Activated T-cell treated with anti-CD3 and anti-CD28 coated beads, Interleukin-2, amount 50 U/mL, for 1 hour (primary cell): Measurements from ENCODE around the gene ADORA1.

Experiments
- DNase-seq: peaks from one replicate; pipeline ENCODE4 v3.0.0-alpha.2; 2020

Gene ADORA1

GRCh38 chr1:203175827-203176241 is 48.3 kb downstream of the ADORA1 start:
- DNase-seq: no peak

- no peak for DNase-seq
Measured at GRCh38 chr1:203176273-203177035, 48.9 kb downstream of the ADORA1 start.

GRCh38 chr1:203177036-203177405 is 49.5 kb downstream of the ADORA1 start:
- no peak for DNase-seq

GRCh38 chr1:203177470-203178039 is 50.0 kb downstream of the ADORA1 start:
- DNase-seq: no peak

- no peak for DNase-seq
Measured at GRCh38 chr1:203178083-203178482, 50.6 kb downstream of the ADORA1 start.

- no peak for DNase-seq
Measured at GRCh38 chr1:203178821-203179666, 51.5 kb downstream of the ADORA1 start.

GRCh38 chr1:203179667-203180005 is 52.1 kb downstream of the ADORA1 start:
- DNase-seq: no peak

GRCh38 chr1:203180611-203181330 is 53.2 kb downstream of the ADORA1 start:
- DNase-seq: no peak

- no peak for DNase-seq
Measured at GRCh38 chr1:203181586-203182386, 54.3 kb downstream of the ADORA1 start.

GRCh38 chr1:203182387-203182953 is 54.9 kb downstream of the ADORA1 start:
- no peak for DNase-seq

- no peak for DNase-seq
Measured at GRCh38 chr1:203183828-203184227, 56.3 kb downstream of the ADORA1 start.

GRCh38 chr1:203184467-203184866 is 56.9 kb downstream of the ADORA1 start:
- DNase-seq: no peak

- no peak for DNase-seq
Measured at GRCh38 chr1:203185061-203185461, 57.5 kb downstream of the ADORA1 start.

GRCh38 chr1:203185585-203185984 is 58.1 kb downstream of the ADORA1 start:
- DNase-seq: no peak

- no peak for DNase-seq
Measured at GRCh38 chr1:203186091-203186445, 58.5 kb downstream of the ADORA1 start.

GRCh38 chr1:203186446-203187303 is 59.1 kb downstream of the ADORA1 start, which contains the start of gene CHI3L1:
CHI3L1 (minus strand) TSS chr1:203186704; CDS start chr1:203186623, 81 bp downstream.
- no peak for DNase-seq

GRCh38 chr1:203187304-203187685 is 59.8 kb downstream of the ADORA1 start:
- DNase-seq: no peak

- no peak for DNase-seq
Measured at GRCh38 chr1:203187689-203188264, 60.3 kb downstream of the ADORA1 start.

- no peak for DNase-seq
Measured at GRCh38 chr1:203188686-203189232, 61.2 kb downstream of the ADORA1 start.

GRCh38 chr1:203189951-203190352 is 62.4 kb downstream of the ADORA1 start:
- no peak for DNase-seq
